Uterus (tissue), 2 donors: ENCODE measurements around the gene OR6B3.

Experiments used
- CTCF ChIP-seq, 4 experiments: fragments of 200-600 bp in 2 of 4; fragments of 450-650 bp in 2 of 4; sonication (generic) in 2 of 4; IDR thresholded peaks; one replicate each; pipeline ENCODE4 v1.5.1; 2016 to 2019; ENCODE audit warnings: antibody characterized with exemption in 4 of 4, mild to moderate bottlenecking in 2 of 4, moderate library complexity in 1 of 4
- POLR2A ChIP-seq, 2 donors: fragments of 450-650 bp; IDR thresholded peaks; one replicate each; pipeline ENCODE4 v1.6.1; 2016; ENCODE audit warnings: antibody characterized with exemption in 2 of 2, mild to moderate bottlenecking in 1 of 2, moderate library complexity in 1 of 2

GRCh38 chr2:240064898-240065297 lies 11.6 kb upstream of the OR6B3 start:
- TF ChIP-seq POLR2A (IDR thresholded peaks at IDR 0.05): no peak
- no peak for TF ChIP-seq CTCF (IDR thresholded peaks at IDR 0.05)
